Gastrocnemius medialis (tissue), 4 donors: ENCODE data around the gene UBB. TPM values are rescaled to one million over a fixed set of nuclear protein-coding genes. Genes with fewer than 3 reads are reported as not detected.

Experiments used
- ATAC-seq, 2 donors: fragments of 150-250 bp; one replicate each; pipeline ENCODE4 v1.9.1; 2016
- DNase-seq, 2 donors: peaks; one replicate each; pipeline ENCODE4 v3.0.0-alpha.2; 2019
- H3K27ac ChIP-seq, 4 donors: fragments of 200-600 bp; sonication (generic); 1 replicate in 1 of 4; 2 replicates in 3 of 4; pipeline ENCODE4 v1.5.1; 2016 to 2018; ENCODE audit warnings: mild to moderate bottlenecking in 2 of 4, moderate library complexity in 1 of 4
- H3K27me3 ChIP-seq, 3 donors: fragments of 200-600 bp; sonication (generic) in 2 of 3; 1 replicate in 1 of 3; 2 replicates in 2 of 3; pipeline versions ENCODE4 v1.5.1 to v1.6.0; 2016 to 2019; ENCODE audit warnings: mild to moderate bottlenecking in 1 of 3, moderate library complexity in 1 of 3
- H3K36me3 ChIP-seq, 2 donors: fragments of 200-600 bp; sonication (generic) in 1 of 2; one replicate each; pipeline ENCODE4 v1.5.1; 2017 to 2018
- H3K4me1 ChIP-seq, 2 donors: fragments of 200-600 bp; sonication (generic) in 1 of 2; one replicate each; pipeline ENCODE4 v1.5.1; 2016 to 2017; ENCODE audit warnings: mild to moderate bottlenecking in 2 of 2
- H3K4me3 ChIP-seq, 4 donors: fragments of 200-600 bp; sonication (generic) in 3 of 4; 1 replicate in 1 of 4; 2 replicates in 3 of 4; pipeline ENCODE4 v1.5.1; 2016 to 2019; ENCODE audit warnings: mild to moderate bottlenecking in 2 of 4
- H3K9me3 ChIP-seq, 3 donors: fragments of 200-600 bp; sonication (generic) in 2 of 3; 1 replicate in 1 of 3; 2 replicates in 2 of 3; pipeline ENCODE4 v1.5.1; 2016 to 2019
- POLR2A ChIP-seq, 2 donors: fragments of 450-650 bp; IDR thresholded peaks; one replicate each; pipeline ENCODE4 v1.6.1; 2017; ENCODE audit warnings: antibody characterized with exemption in 2 of 2, mild to moderate bottlenecking in 2 of 2, moderate library complexity in 2 of 2
- in situ Hi-C, 4 donors: fragments of 200-750 bp; cut with MboI; loops; one replicate each; pipeline versions ENCODE4 v1.15.0 to v1.8.0; 2017; ENCODE audit warnings: low sequenced_read_pairs in 4 of 4
- intact Hi-C: fragments of 100-400 bp; cut with DNase I; formaldehyde crosslinking; loops from one replicate; pipeline ENCODE4 v1.15.1; 2023; ENCODE audit warnings: low total_unique reads
- total RNA-seq, 4 donors: library from RNA; depleted of rRNA; stranded (reverse); fragments of >200 nt; gene quantifications; one replicate each; pipeline versions ENCODE4 v1.1.0 to v1.2.3, GENCODE V29; 2016
- TF ChIP-seq, protein P1 (sequence below), 5 experiments: fragments of 450-650 bp in 3 of 5; fragments of 200-600 bp in 2 of 5; sonication (generic) in 2 of 5; IDR thresholded peaks in 4 of 5; conservative IDR thresholded peaks in 1 of 5; 1 replicate in 4 of 5; 2 replicates in 1 of 5; pipeline ENCODE4 v1.5.1; 2016 to 2019; ENCODE audit warnings: antibody characterized with exemption in 5 of 5, mild to moderate bottlenecking in 3 of 5, moderate library complexity in 3 of 5

The UBB gene
- total RNA-seq, 4 donors from 2014 or later, result 1,099 to 1,543 (median 1,420) TPM

DNA sequence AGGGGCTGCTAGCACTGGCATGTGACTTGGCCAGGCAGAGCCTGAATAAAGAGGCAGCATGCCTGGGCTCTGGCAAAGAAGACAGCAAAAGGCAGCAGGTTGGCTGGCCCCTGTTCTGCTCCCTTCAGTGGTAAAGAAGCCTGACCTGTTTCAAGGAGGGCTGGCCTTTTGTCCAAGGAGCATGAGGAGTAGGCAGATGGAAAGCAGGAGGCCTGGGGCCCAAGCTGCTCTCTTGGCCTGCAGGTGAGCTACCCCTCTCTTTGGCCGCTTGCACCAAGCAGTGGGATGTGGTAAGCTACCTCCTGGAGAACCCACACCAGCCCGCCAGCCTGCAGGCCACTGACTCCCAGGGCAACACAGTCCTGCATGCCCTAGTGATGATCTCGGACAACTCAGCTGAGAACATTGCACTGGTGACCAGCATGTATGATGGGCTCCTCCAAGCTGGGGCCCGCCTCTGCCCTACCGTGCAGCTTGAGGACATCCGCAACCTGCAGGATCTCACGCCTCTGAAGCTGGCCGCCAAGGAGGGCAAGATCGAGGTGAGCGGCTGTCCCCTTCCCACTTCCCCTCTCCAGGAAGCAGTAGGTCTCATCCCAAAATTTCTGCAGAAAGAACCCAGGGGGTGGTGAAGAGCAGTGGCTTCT, 42.5 kb downstream of the UBB start:
- intact Hi-C loops, result no loop called here
- H3K4me1 ChIP-seq, result no peaks in the 10 kb centered on the region
- no peaks in the 10 kb centered on the region for H3K9me3 ChIP-seq
- in situ Hi-C loops, result no loop called here
- TF ChIP-seq, protein P1, sequence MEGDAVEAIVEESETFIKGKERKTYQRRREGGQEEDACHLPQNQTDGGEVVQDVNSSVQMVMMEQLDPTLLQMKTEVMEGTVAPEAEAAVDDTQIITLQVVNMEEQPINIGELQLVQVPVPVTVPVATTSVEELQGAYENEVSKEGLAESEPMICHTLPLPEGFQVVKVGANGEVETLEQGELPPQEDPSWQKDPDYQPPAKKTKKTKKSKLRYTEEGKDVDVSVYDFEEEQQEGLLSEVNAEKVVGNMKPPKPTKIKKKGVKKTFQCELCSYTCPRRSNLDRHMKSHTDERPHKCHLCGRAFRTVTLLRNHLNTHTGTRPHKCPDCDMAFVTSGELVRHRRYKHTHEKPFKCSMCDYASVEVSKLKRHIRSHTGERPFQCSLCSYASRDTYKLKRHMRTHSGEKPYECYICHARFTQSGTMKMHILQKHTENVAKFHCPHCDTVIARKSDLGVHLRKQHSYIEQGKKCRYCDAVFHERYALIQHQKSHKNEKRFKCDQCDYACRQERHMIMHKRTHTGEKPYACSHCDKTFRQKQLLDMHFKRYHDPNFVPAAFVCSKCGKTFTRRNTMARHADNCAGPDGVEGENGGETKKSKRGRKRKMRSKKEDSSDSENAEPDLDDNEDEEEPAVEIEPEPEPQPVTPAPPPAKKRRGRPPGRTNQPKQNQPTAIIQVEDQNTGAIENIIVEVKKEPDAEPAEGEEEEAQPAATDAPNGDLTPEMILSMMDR (IDR thresholded peaks at IDR 0.05 in 4 of 5, conservative IDR thresholded peaks at IDR 0.05 in 1 of 5), result no peak
- no peak for TF ChIP-seq POLR2A (IDR thresholded peaks at IDR 0.05)
- no peaks in the 10 kb centered on the region for H3K36me3 ChIP-seq
- no peak for ATAC-seq
- no peak for DNase-seq
- H3K27ac ChIP-seq, result no peak overlapping the region
- H3K4me3 ChIP-seq, result no peak overlapping the region
- no peaks in the 10 kb centered on the region for H3K27me3 ChIP-seq

DNA sequence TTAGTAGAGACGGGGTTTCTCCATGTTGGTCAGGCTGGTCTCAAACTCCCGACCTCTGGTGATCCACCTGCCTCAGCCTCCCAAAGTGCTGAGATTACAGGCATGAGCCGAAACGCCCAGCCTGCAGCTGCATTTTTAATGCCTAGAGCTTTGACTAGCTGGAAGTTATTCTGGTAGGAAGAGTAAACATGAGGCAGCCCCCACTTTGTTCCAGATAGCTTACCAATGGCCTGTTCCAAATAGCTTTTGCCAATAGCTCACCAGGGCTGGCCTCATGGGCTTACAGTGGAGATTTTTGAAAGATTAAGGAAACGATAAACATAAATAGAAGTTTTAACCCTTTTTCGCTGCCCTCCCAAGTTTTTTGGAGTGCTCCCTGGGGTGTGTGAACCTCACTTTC, 44.3 kb downstream of the UBB start:
- no peaks in the 10 kb centered on the region for H3K36me3 ChIP-seq
- intact Hi-C loops, result no loop called here

DNA sequence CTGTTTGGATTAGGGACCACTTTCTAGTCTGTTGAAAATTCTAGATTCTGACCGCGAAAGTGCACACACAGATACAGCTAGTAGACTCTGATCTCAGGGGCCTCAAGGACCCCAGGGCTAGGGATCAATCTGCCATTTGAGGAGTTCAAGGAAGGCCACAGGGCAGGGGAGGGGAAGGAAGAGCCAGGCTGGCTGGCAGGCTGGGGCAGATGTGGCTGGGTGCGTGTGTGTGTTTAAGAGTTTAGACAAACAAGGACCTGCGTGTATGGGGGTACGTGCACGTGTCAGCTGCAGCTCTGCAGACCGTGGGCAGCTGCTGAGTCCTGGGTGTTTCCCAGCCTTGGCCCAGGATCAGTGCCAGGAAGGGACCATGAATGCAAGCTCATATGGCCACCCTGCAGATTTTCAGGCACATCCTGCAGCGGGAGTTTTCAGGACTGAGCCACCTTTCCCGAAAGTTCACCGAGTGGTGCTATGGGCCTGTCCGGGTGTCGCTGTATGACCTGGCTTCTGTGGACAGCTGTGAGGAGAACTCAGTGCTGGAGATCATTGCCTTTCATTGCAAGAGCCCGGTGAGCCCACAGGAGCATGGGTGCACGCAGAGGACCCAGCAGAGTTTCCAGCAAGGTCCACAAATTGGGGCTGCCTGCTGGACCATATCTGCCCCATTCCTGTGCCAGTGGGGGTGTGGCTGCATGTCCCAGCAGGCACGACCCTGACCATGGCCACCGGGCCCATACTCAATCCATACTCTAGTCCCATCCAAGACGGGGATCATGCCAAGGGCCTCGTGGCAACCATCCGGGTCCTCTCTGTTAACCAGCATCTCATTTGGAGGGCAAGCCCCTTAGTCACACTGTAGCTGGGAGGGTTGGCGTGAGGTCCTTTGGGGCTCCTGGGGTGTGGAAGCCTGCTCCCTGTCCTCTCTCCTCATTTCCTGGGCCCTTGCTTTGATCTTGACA, 45.1 kb downstream of the UBB start:
- TF ChIP-seq, protein P1 (IDR thresholded peaks at IDR 0.05 in 4 of 5, conservative IDR thresholded peaks at IDR 0.05 in 1 of 5), result no peak
- TF ChIP-seq POLR2A (IDR thresholded peaks at IDR 0.05), result no peak
- no peak overlapping the region for H3K4me3 ChIP-seq
- H3K27me3 ChIP-seq, result no peaks in the 10 kb centered on the region
- no peak overlapping the region for H3K27ac ChIP-seq
- in situ Hi-C loops, result no loop called here
- intact Hi-C loops, result no loop called here
- no peaks in the 10 kb centered on the region for H3K36me3 ChIP-seq
- no peak for DNase-seq
- no peak for ATAC-seq
- no peaks in the 10 kb centered on the region for H3K9me3 ChIP-seq
- H3K4me1 ChIP-seq, result no peaks in the 10 kb centered on the region

More for the DNA sequence above, 44.3 kb downstream of the UBB start:
- DNase-seq (no peak), ATAC-seq (no peak)
- H3K27ac ChIP-seq, result no peak overlapping the region
- no peaks in the 10 kb centered on the region for H3K4me1 ChIP-seq
- H3K4me3 ChIP-seq, result no peak overlapping the region
- no peak for TF ChIP-seq POLR2A (IDR thresholded peaks at IDR 0.05)
- TF ChIP-seq, protein P1 (IDR thresholded peaks at IDR 0.05 in 4 of 5, conservative IDR thresholded peaks at IDR 0.05 in 1 of 5), result no peak
- in situ Hi-C loops, result no loop called here
- H3K27me3 ChIP-seq, result no peaks in the 10 kb centered on the region
- H3K9me3 ChIP-seq, result no peaks in the 10 kb centered on the region

- no peaks in the 10 kb centered on the region for H3K9me3 ChIP-seq
- in situ Hi-C loops, result no loop called here
- H3K27me3 ChIP-seq, result no peaks in the 10 kb centered on the region
- no peak overlapping the region for H3K4me3 ChIP-seq
- H3K27ac ChIP-seq, result no peak overlapping the region
- ATAC-seq, result no peak
- DNase-seq, result no peak
- H3K36me3 ChIP-seq, result no peaks in the 10 kb centered on the region
- intact Hi-C loops, result no loop called here
- TF ChIP-seq, protein P1 (IDR thresholded peaks at IDR 0.05 in 4 of 5, conservative IDR thresholded peaks at IDR 0.05 in 1 of 5), result no peak
- no peak for TF ChIP-seq POLR2A (IDR thresholded peaks at IDR 0.05)
- no peaks in the 10 kb centered on the region for H3K4me1 ChIP-seq
Measured at GRCh38 chr17:16427020-16427419, 46.1 kb downstream of the UBB start.
